PC-3 (cell line): ENCODE measurements around the gene OPALIN. TPM values are rescaled to one million over a fixed set of nuclear protein-coding genes. Genes with fewer than 3 reads are reported as not detected.

Source experiments
- ATAC-seq: fragments of 200-7000 bp; cut with Tn5 transposase; 2 replicates; pipeline ENCODE4 v1.9.1; 2020; ENCODE audit warnings: mild to moderate bottlenecking, moderate library complexity
- BruUV-seq: library from RNA; stranded (reverse); fragments of 400-500 nt; replicated peaks from 2 replicates; lab custom pipeline; 2021; lab: Mats Ljungman, UMichigan
- CTCF ChIA-PET: fragments of 300-600 bp; sonication (Branson Sonifier 250); formaldehyde crosslinking; loops from one replicate; lab custom pipeline; 2022; ENCODE audit warnings: antibody characterized with exemption; lab: Charles Lee
- POLR2A ChIA-PET: fragments of 300-600 bp; sonication (Branson Sonifier 250); formaldehyde crosslinking; loops from one replicate; lab custom pipeline; 2022; ENCODE audit warnings: antibody characterized with exemption; ENCODE audit not compliant: unreplicated experiment; lab: Charles Lee
- DNase-seq: peaks from one replicate; pipeline ENCODE4 v3.0.0-alpha.2; 2015
- H2AFZ ChIP-seq: fragments of 300-600 bp; sonication (generic); 2 replicates; pipeline ENCODE4 v1.6.0; 2016; ENCODE audit warnings: antibody characterized with exemption, low read length
- H3F3A ChIP-seq: fragments of 300-600 bp; sonication (generic); one replicate; pipeline ENCODE4 v1.6.0; 2017; ENCODE audit warnings: antibody characterized with exemption, low read length, control low read depth, mild to moderate bottlenecking; ENCODE audit not compliant: unreplicated experiment
- H3K27ac ChIP-seq: fragments of 300-600 bp; sonication (generic); 2 replicates; pipeline ENCODE4 v1.5.1; 2016; ENCODE audit warnings: mild to moderate bottlenecking, low read length
- H3K27me3 ChIP-seq: fragments of 300-600 bp; sonication (generic); 2 replicates; pipeline ENCODE4 v1.6.1; 2016; ENCODE audit warnings: low read length, mixed read lengths
- H3K36me3 ChIP-seq: fragments of 300-600 bp; sonication (generic); 2 replicates; pipeline ENCODE4 v1.6.1; 2016; ENCODE audit warnings: low read depth, mixed run types, low read length, mixed read lengths
- H3K4me1 ChIP-seq: fragments of 300-600 bp; sonication (generic); 2 replicates; pipeline ENCODE4 v1.5.1; 2016; ENCODE audit warnings: low read length; ENCODE audit not compliant: insufficient read depth
- H3K4me2 ChIP-seq: fragments of 300-600 bp; sonication (generic); 2 replicates; pipeline ENCODE4 v1.6.0; 2016; ENCODE audit warnings: low read length
- H3K4me3 ChIP-seq: fragments of 300-600 bp; sonication (generic); 2 replicates; pipeline ENCODE4 v1.5.1; 2016; ENCODE audit warnings: mild to moderate bottlenecking, low read length, mixed read lengths
- H3K79me2 ChIP-seq: fragments of 300-600 bp; sonication (generic); 2 replicates; pipeline ENCODE4 v1.6.1; 2017; ENCODE audit warnings: low read length, mixed read lengths
- H3K9ac ChIP-seq: fragments of 300-600 bp; sonication (generic); 2 replicates; pipeline ENCODE4 v1.6.0; 2016; ENCODE audit warnings: mild to moderate bottlenecking, low read length
- H3K9me2 ChIP-seq: fragments of 300-600 bp; sonication (generic); replicated peaks from 2 replicates; pipeline ENCODE4 v1.6.1; 2016; ENCODE audit warnings: mixed run types, low read length, mixed read lengths
- H3K9me3 ChIP-seq: fragments of 300-600 bp; sonication (generic); 2 replicates; pipeline ENCODE4 v1.6.1; 2016; ENCODE audit warnings: low read length, mixed read lengths
- H4K20me1 ChIP-seq: fragments of 300-600 bp; sonication (generic); 2 replicates; pipeline ENCODE4 v1.6.1; 2016; ENCODE audit warnings: low read length, mixed read lengths
- EZH2 ChIP-seq: fragments of 300-600 bp; sonication (generic); IDR thresholded peaks from one replicate; pipeline ENCODE4 v1.6.1; 2017; ENCODE audit warnings: antibody characterized with exemption, mild to moderate bottlenecking, low read length; ENCODE audit not compliant: unreplicated experiment
- EZH2phosphoT487 ChIP-seq: fragments of 300-600 bp; sonication (generic); IDR thresholded peaks from 2 replicates; pipeline ENCODE4 v1.6.1; 2018; ENCODE audit warnings: mild to moderate bottlenecking, antibody characterized with exemption, low read length, borderline replicate concordance
- intact Hi-C: fragments of 100-400 bp; cut with micrococcal nuclease; formaldehyde crosslinking; loops from 2 replicates; pipeline ENCODE4 v1.9.0; 2023
- total RNA-seq: library from RNA; depleted of rRNA; stranded (reverse); fragments of >200 nt; gene quantifications from 2 replicates; pipeline ENCODE4 v1.2.3, GENCODE V29; 2014
- TF ChIP-seq, protein P1 (sequence below): fragments of 300-600 bp; sonication (generic); conservative IDR thresholded peaks from 2 replicates; pipeline ENCODE4 v1.5.1; 2017; ENCODE audit warnings: antibody characterized with exemption, low read depth, mild to moderate bottlenecking, low read length

Gene OPALIN
- total RNA-seq, 1 experiment from 2014 or later, result not detected

DNA sequence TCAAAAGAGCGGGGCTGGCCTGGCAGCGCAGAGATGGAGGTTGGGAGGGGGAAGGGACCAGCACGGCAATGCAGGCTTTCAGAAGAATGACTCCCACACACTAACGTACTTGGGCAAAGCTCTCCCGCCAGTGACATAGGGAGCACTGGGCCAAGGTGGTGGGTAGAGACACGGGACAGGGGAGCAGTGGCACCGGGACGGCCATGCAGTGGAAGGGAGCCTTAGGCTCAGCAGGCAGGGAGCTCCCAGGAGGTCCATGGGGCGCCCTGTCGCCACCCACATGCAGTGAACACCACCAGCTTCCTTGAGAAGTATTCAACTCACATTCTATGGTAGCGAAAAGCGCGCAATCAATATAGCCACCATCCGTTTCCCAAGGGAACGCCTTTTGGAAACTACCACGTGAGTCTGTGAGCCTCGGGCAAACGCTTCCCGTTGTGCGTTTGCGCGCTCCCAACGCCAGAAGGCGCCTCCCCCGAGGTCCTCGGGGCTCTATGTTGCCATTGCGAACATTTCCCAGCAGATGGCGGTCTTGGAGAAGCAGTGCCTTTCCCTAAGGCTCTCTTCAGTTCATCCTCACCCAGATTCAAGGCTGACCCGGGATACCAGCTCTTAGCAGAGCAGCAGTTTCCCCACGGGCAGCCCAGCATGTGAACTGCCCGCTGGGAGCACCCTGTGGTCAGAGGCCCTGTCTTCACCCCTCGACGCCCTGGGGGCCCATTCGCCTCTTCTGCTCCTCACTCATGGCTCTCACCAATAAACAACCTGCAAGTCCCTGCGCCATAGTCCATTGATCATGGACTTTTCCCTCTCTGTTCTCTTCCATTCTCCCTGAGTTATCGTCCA lies 16.4 kb upstream of the OPALIN start:
- Histone ChIP-seq H3K4me2 (peak overlapping the region; percentile 87), H4K20me1 (no peaks in the 10 kb centered on the region), H3K4me1 (peaks cover 7% of the 10 kb centered on the region), H3K4me3 (peak overlapping the region; percentile 57), H3K79me2 (no peaks in the 10 kb centered on the region), H3K27ac (no peak overlapping the region), H3K9me3 (no peaks in the 10 kb centered on the region), H3K27me3 (no peaks in the 10 kb centered on the region), H3K9ac (peak overlapping the region; percentile 25; the same call in 1 of the 2 replicates), H3K9me2 (no peaks in the 10 kb centered on the region), H3F3A (no peaks in the 10 kb centered on the region), H3K36me3 (no peaks in the 10 kb centered on the region), H2AFZ (peak overlapping the region; percentile 86)
- ChIA-PET POLR2A (no interaction called here), CTCF (no interaction called here)
- peak; percentile 91 for DNase-seq
- TF ChIP-seq, protein P1, sequence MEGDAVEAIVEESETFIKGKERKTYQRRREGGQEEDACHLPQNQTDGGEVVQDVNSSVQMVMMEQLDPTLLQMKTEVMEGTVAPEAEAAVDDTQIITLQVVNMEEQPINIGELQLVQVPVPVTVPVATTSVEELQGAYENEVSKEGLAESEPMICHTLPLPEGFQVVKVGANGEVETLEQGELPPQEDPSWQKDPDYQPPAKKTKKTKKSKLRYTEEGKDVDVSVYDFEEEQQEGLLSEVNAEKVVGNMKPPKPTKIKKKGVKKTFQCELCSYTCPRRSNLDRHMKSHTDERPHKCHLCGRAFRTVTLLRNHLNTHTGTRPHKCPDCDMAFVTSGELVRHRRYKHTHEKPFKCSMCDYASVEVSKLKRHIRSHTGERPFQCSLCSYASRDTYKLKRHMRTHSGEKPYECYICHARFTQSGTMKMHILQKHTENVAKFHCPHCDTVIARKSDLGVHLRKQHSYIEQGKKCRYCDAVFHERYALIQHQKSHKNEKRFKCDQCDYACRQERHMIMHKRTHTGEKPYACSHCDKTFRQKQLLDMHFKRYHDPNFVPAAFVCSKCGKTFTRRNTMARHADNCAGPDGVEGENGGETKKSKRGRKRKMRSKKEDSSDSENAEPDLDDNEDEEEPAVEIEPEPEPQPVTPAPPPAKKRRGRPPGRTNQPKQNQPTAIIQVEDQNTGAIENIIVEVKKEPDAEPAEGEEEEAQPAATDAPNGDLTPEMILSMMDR, result peak; percentile 83
- TF ChIP-seq EZH2phosphoT487, result no peak
- intact Hi-C loops, result loop anchor here (5.0 kb wide), 1 partner anchor 137 kb away; the partner anchor contains the start of gene TLL2
- peak; percentile 88 for ATAC-seq
- no TSS peak for BruUV-seq

DNA sequence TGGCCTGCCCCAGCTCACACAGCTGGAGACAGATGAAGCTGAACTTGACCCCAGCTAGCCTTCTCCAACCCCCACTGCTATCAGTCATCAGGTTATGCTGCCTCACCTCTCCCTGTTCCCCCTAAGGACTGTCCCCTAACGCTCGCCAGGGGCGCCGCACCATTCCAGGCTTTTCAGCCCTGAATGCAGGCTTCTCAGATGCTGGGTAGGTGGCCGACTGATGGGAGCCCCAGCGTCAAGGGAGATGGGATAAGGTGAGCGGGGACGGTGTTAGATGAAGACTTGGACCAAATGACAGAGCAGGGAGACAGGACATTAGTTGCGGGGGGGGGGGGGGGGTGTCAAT lies 15.8 kb upstream of the OPALIN start:
- Histone ChIP-seq H3K9ac (no peak overlapping the region), H3K4me2 (peak overlapping the region; percentile 87), H3K79me2 (no peaks in the 10 kb centered on the region), H3K27me3 (no peaks in the 10 kb centered on the region), H3K9me3 (no peaks in the 10 kb centered on the region), H3K4me1 (peaks cover 10% of the 10 kb centered on the region), H4K20me1 (no peaks in the 10 kb centered on the region), H3K36me3 (no peaks in the 10 kb centered on the region), H2AFZ (peak overlapping the region; percentile 86; the same call in 1 of the 2 replicates), H3K9me2 (no peaks in the 10 kb centered on the region), H3K4me3 (no peak overlapping the region; the same call in 1 of the 2 replicates), H3F3A (no peaks in the 10 kb centered on the region), H3K27ac (no peak overlapping the region)
- DNase-seq, result no peak
- intact Hi-C loops, result no loop called here
- TF ChIP-seq EZH2phosphoT487 (no peak), EZH2 (no peak)
- TF ChIP-seq, protein P1, result no peak
- ChIA-PET POLR2A (no interaction called here), CTCF (no interaction called here)
- BruUV-seq, result no TSS peak
- ATAC-seq, result no peak

DNA sequence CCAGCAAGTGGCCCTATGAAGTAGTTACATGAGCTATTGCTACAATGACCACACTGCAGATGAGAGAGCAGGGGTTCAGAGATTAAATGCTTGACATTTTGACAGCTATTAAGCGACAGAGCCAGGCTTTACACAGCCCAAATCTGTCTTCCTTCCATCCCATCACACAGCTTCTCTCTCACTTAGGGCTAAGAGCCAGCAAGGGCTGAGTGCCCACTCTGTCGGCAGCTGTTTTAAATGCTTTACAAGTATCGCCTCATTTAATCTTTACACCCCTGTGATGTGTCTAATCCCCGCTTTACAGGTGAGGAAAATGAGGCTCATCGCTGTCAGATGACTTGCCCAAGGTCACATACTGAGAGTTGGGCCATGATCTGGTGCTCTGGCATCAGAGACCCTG lies 15.2 kb upstream of the OPALIN start:
- ChIA-PET POLR2A (no interaction called here), CTCF (no interaction called here)
- no peak overlapping the region for H3K4me3 ChIP-seq
- no peak for DNase-seq
- H2AFZ ChIP-seq, result no peak overlapping the region
- peaks cover 10% of the 10 kb centered on the region for H3K4me1 ChIP-seq
- no peaks in the 10 kb centered on the region for H4K20me1 ChIP-seq
- H3K79me2 ChIP-seq, result no peaks in the 10 kb centered on the region
- no peaks in the 10 kb centered on the region for H3K9me2 ChIP-seq
- no peak overlapping the region for H3K4me2 ChIP-seq
- no peaks in the 10 kb centered on the region for H3F3A ChIP-seq
- no peak overlapping the region for H3K9ac ChIP-seq
- H3K27ac ChIP-seq, result no peak overlapping the region
- BruUV-seq, result no TSS peak
- TF ChIP-seq, protein P1, result no peak
- TF ChIP-seq EZH2 (no peak), EZH2phosphoT487 (no peak)
- no peaks in the 10 kb centered on the region for H3K36me3 ChIP-seq
- intact Hi-C loops, result no loop called here
- no peak for ATAC-seq
- no peaks in the 10 kb centered on the region for H3K9me3 ChIP-seq
- no peaks in the 10 kb centered on the region for H3K27me3 ChIP-seq
